HEK293 (cell line): Measurements from ENCODE around the gene TSR1.
A peak's percentile ranks its signal among the peaks of the same experiment; 100 is the strongest.

Experiments
- GLI4 ChIP-seq: fragments of 450-650 bp; formaldehyde crosslinking; IDR thresholded peaks from 2 replicates; pipeline ENCODE4 v1.5.1; 2016; ENCODE audit warnings: missing biosample characterization, missing genetic modification characterization
- GLIS2 ChIP-seq: fragments of 450-650 bp; formaldehyde crosslinking; IDR thresholded peaks from 2 replicates; pipeline ENCODE4 v1.5.1; 2016; ENCODE audit warnings: missing biosample characterization, missing genetic modification characterization
- HIC1 ChIP-seq: fragments of 450-650 bp; formaldehyde crosslinking; IDR thresholded peaks from 2 replicates; pipeline ENCODE4 v1.5.1; 2016; ENCODE audit warnings: missing biosample characterization, missing genetic modification characterization
- KLF16 ChIP-seq: fragments of 450-650 bp; formaldehyde crosslinking; IDR thresholded peaks from 2 replicates; pipeline ENCODE4 v1.5.1; 2017; ENCODE audit warnings: missing biosample characterization, missing genetic modification characterization
- TRIM28 ChIP-seq: IDR thresholded peaks from 2 replicates; pipeline ENCODE4 v1.6.1; 2011; ENCODE audit warnings: low read length, control low read depth, borderline replicate concordance
- ZBTB17 ChIP-seq: fragments of 450-650 bp; formaldehyde crosslinking; IDR thresholded peaks from 2 replicates; pipeline ENCODE4 v1.5.1; 2016; ENCODE audit warnings: missing biosample characterization, missing genetic modification characterization
- ZEB2 ChIP-seq: fragments of 450-650 bp; formaldehyde crosslinking; IDR thresholded peaks from 2 replicates; pipeline ENCODE4 v1.5.1; 2016; ENCODE audit warnings: missing biosample characterization, missing genetic modification characterization
- ZNF138 ChIP-seq: fragments of 450-650 bp; formaldehyde crosslinking; IDR thresholded peaks from 2 replicates; pipeline ENCODE4 v1.5.1; 2016; ENCODE audit warnings: missing biosample characterization, missing genetic modification characterization, borderline replicate concordance
- ZNF146 ChIP-seq: fragments of 450-650 bp; formaldehyde crosslinking; IDR thresholded peaks from 2 replicates; pipeline ENCODE4 v1.5.1; 2016; ENCODE audit warnings: missing biosample characterization, missing genetic modification characterization
- ZNF148 ChIP-seq: fragments of 450-650 bp; formaldehyde crosslinking; IDR thresholded peaks from 2 replicates; pipeline ENCODE4 v1.5.0; 2017; ENCODE audit warnings: missing biosample characterization, missing genetic modification characterization, borderline replicate concordance
- ZNF169 ChIP-seq: fragments of 450-650 bp; formaldehyde crosslinking; IDR thresholded peaks from 2 replicates; pipeline ENCODE4 v1.5.1; 2016; ENCODE audit warnings: missing biosample characterization, missing genetic modification characterization
- ZNF174 ChIP-seq: fragments of 450-650 bp; formaldehyde crosslinking; IDR thresholded peaks from 2 replicates; pipeline ENCODE4 v1.5.0; 2017; ENCODE audit warnings: missing biosample characterization, mild to moderate bottlenecking, missing genetic modification characterization
- ZNF2 ChIP-seq: fragments of 450-650 bp; formaldehyde crosslinking; IDR thresholded peaks from 2 replicates; pipeline ENCODE4 v1.5.1; 2016; ENCODE audit warnings: missing biosample characterization, missing genetic modification characterization
- ZNF26 ChIP-seq: fragments of 450-650 bp; formaldehyde crosslinking; IDR thresholded peaks from 2 replicates; pipeline ENCODE4 v1.5.1; 2016; ENCODE audit warnings: missing biosample characterization, missing genetic modification characterization
- ZNF362 ChIP-seq: fragments of 450-650 bp; formaldehyde crosslinking; IDR thresholded peaks from 2 replicates; pipeline ENCODE4 v1.5.1; 2016; ENCODE audit warnings: missing biosample characterization, missing genetic modification characterization
- ZNF394 ChIP-seq: fragments of 450-650 bp; formaldehyde crosslinking; IDR thresholded peaks from 2 replicates; pipeline ENCODE4 v1.5.1; 2016; ENCODE audit warnings: missing biosample characterization, missing genetic modification characterization, mild to moderate bottlenecking, moderate library complexity, borderline replicate concordance
- ZNF426 ChIP-seq: fragments of 450-650 bp; formaldehyde crosslinking; IDR thresholded peaks from 2 replicates; pipeline ENCODE4 v1.5.1; 2017; ENCODE audit warnings: missing biosample characterization, missing genetic modification characterization, mild to moderate bottlenecking, inconsistent platforms, moderate library complexity
- ZNF473 ChIP-seq: fragments of 450-650 bp; formaldehyde crosslinking; IDR thresholded peaks from 2 replicates; pipeline ENCODE4 v1.5.1; 2017; ENCODE audit warnings: missing biosample characterization, missing genetic modification characterization
- ZNF558 ChIP-seq: fragments of 450-650 bp; formaldehyde crosslinking; IDR thresholded peaks from 2 replicates; pipeline ENCODE4 v1.5.1; 2016; ENCODE audit warnings: missing biosample characterization, missing genetic modification characterization
- ZNF560 ChIP-seq: fragments of 450-650 bp; formaldehyde crosslinking; IDR thresholded peaks from 2 replicates; pipeline ENCODE4 v1.5.1; 2017; ENCODE audit warnings: missing biosample characterization, missing genetic modification characterization, borderline replicate concordance
- ZNF596 ChIP-seq: fragments of 450-650 bp; IDR thresholded peaks from 2 replicates; pipeline ENCODE4 v1.5.0; 2018; ENCODE audit warnings: missing biosample characterization, mild to moderate bottlenecking, missing genetic modification characterization, moderate library complexity
- ZNF600 ChIP-seq: fragments of 450-650 bp; formaldehyde crosslinking; IDR thresholded peaks from 2 replicates; pipeline ENCODE4 v1.5.1; 2016; ENCODE audit warnings: missing biosample characterization, missing genetic modification characterization
- ZNF677 ChIP-seq: fragments of 450-650 bp; IDR thresholded peaks from 2 replicates; pipeline ENCODE4 v1.5.0; 2018; ENCODE audit warnings: missing biosample characterization, mild to moderate bottlenecking, missing genetic modification characterization, moderate library complexity
- ZNF692 ChIP-seq: fragments of 450-650 bp; formaldehyde crosslinking; IDR thresholded peaks from 2 replicates; pipeline ENCODE4 v1.5.1; 2016; ENCODE audit warnings: missing biosample characterization, missing genetic modification characterization
- ZNF785 ChIP-seq: fragments of 450-650 bp; formaldehyde crosslinking; IDR thresholded peaks from 2 replicates; pipeline ENCODE4 v1.5.1; 2016; ENCODE audit warnings: missing biosample characterization, missing genetic modification characterization
- ZNF830 ChIP-seq: fragments of 450-650 bp; IDR thresholded peaks from 2 replicates; pipeline ENCODE4 v1.5.0; 2018; ENCODE audit warnings: missing biosample characterization, missing genetic modification characterization, low read depth, mild to moderate bottlenecking, moderate library complexity
- ZNF837 ChIP-seq: fragments of 450-650 bp; formaldehyde crosslinking; IDR thresholded peaks from 2 replicates; pipeline ENCODE4 v1.5.1; 2016; ENCODE audit warnings: missing biosample characterization, missing genetic modification characterization

Gene TSR1

GRCh38 chr17:2336852-2337543, 741 bp upstream of the TSR1 start, which contains the start of gene SGSM2 (continued):
- peak; percentile 33; the same call in 1 of the 2 replicates for TF ChIP-seq ZBTB17 (tag by site-specific recombination)
- TF ChIP-seq ZNF2 (tag by site-specific recombination) = 0 out of 2 replicates have a peak, but pooled peaks have one; percentile 9
- TF ChIP-seq ZNF600 (tag by site-specific recombination) = no peak; the same call in 1 of the 2 replicates
- TF ChIP-seq TRIM28 = no peak
- TF ChIP-seq ZNF26 (tag by site-specific recombination) = no peak
- TF ChIP-seq GLIS2 (tag by site-specific recombination) = peak; percentile 87
- no peak for TF ChIP-seq ZNF830
- 0 out of 2 replicates have a peak, but pooled peaks have one; percentile 77 for TF ChIP-seq ZNF837 (tag by site-specific recombination)
- TF ChIP-seq GLI4 (tag by site-specific recombination) = no peak
- TF ChIP-seq ZNF426 (tag by site-specific recombination) = no peak
- no peak for TF ChIP-seq ZNF148 (tag by site-specific recombination)
- TF ChIP-seq ZNF596 (tag by site-specific recombination) = no peak
- no peak for TF ChIP-seq ZNF174 (tag by site-specific recombination)
- TF ChIP-seq ZNF692 = no peak
- no peak for TF ChIP-seq ZNF558
- TF ChIP-seq ZNF677 (tag by site-specific recombination) = no peak
- no peak for TF ChIP-seq ZNF473 (tag by site-specific recombination)
- TF ChIP-seq HIC1 (tag by site-specific recombination) = no peak
- no peak for TF ChIP-seq ZNF169 (tag by site-specific recombination)
- TF ChIP-seq ZEB2 (tag by site-specific recombination) = no peak
- TF ChIP-seq ZNF560 (tag by site-specific recombination) = no peak
- no peak for TF ChIP-seq ZNF362 (tag by site-specific recombination)
- no peak for TF ChIP-seq ZNF146 (tag by site-specific recombination)
- 0 out of 2 replicates have a peak, but pooled peaks have one; percentile 10 for TF ChIP-seq ZNF785
- no peak for TF ChIP-seq KLF16
- TF ChIP-seq ZNF138 (tag by site-specific recombination) = no peak
- no peak for TF ChIP-seq ZNF394 (tag by site-specific recombination)
